ENCODE measurements around the gene EEF1AKMT3. TPM values are rescaled to one million over a fixed set of nuclear protein-coding genes. Genes with fewer than 3 reads are reported as not detected.

EEF1AKMT3 gene
- total and polyA plus RNA-seq, 9 of the 15 experiments (the other 6 are each of a cell fraction or from before 2014, with no cell fraction given): 4.1 to 17.2 (median 7.9) TPM

DNA sequence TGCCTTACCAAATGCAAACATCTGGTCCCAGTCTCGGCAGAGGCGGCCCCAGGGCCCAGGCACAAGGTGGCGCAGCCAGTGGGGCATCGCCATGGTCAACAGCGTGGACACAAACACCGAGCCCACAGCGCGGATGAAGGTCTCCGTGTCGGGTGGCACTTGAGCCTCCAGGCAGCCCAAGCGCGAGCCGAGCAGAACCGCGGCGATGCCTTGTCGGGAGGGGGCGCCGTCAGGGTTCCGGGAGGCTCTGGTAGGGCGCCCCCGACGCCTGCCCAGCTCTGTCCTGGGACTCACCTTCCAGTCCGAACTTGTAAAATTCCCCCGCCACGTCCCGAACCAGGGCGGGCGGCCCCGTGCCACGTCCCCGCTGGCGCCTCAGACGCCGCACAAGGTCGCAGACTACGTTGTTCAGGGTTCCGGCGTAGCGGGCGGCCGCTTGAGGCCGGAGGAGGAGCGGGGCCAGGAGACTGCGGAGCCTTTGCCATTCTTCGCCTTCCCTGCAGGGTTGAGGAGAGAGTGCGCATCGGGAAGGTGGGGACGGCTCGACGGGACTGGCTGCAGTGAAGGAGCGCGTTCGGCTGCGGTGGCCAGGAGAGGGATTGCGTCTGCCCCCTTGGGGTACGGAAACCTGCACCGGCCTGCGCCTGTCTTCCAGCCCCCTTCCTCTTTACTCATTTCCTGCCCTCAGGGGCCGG, 7.3 kb upstream of the EEF1AKMT3 start:
- H3K9me1 ChIP-seq (ENCODE audit: control insufficient read depth, insufficient read depth, low read length): no peaks in the 10 kb centered on the region
- POLR2A ChIA-PET: interaction anchor here (3.8 kb wide), 1 partner anchor 8 kb away, joined by 26 read pairs; no protein-coding TSS in a partner anchor
- H3K4me1 ChIP-seq (replicated peaks in 1 of 2; ENCODE audit: control insufficient read depth in 2 of 2, insufficient read depth in 2 of 2, low read length in 2 of 2): peaks cover 8 to 25% of the 10 kb centered on the region in 2 experiments
- no peak for DNase-seq (ENCODE audit: extremely low read depth in 1 of 4, low spot score in 3 of 4)
- H3K4me3 ChIP-seq: no peak overlapping the region
- TF ChIP-seq, protein P1, sequence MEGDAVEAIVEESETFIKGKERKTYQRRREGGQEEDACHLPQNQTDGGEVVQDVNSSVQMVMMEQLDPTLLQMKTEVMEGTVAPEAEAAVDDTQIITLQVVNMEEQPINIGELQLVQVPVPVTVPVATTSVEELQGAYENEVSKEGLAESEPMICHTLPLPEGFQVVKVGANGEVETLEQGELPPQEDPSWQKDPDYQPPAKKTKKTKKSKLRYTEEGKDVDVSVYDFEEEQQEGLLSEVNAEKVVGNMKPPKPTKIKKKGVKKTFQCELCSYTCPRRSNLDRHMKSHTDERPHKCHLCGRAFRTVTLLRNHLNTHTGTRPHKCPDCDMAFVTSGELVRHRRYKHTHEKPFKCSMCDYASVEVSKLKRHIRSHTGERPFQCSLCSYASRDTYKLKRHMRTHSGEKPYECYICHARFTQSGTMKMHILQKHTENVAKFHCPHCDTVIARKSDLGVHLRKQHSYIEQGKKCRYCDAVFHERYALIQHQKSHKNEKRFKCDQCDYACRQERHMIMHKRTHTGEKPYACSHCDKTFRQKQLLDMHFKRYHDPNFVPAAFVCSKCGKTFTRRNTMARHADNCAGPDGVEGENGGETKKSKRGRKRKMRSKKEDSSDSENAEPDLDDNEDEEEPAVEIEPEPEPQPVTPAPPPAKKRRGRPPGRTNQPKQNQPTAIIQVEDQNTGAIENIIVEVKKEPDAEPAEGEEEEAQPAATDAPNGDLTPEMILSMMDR (IDR thresholded peaks at IDR 0.05 in 2 of 3, conservative IDR thresholded peaks at IDR 0.05 in 1 of 3; ENCODE audit: insufficient read depth in 2 of 3, low read depth in 1 of 3, low read length in 3 of 3): 0 out of 6 replicates have a peak, but pooled peaks of 1 of the 3 experiments have one; percentile 11
- TF ChIP-seq PPARD (CRISPR knock-in tag; IDR thresholded peaks at IDR 0.05) (no peak), RBM14 (IDR thresholded peaks at IDR 0.05; ENCODE audit: borderline replicate concordance, insufficient read depth, low read depth, low read length) (0 out of 2 replicates have a peak, but pooled peaks have one; percentile 37), SNIP1 (IDR thresholded peaks at IDR 0.05; ENCODE audit: low read depth) (no peak), POLR2G (IDR thresholded peaks at IDR 0.05; ENCODE audit: low read depth, low read length) (peak; percentile 41; the same call in 1 of the 2 replicates)
- TF ChIP-seq, protein P2, sequence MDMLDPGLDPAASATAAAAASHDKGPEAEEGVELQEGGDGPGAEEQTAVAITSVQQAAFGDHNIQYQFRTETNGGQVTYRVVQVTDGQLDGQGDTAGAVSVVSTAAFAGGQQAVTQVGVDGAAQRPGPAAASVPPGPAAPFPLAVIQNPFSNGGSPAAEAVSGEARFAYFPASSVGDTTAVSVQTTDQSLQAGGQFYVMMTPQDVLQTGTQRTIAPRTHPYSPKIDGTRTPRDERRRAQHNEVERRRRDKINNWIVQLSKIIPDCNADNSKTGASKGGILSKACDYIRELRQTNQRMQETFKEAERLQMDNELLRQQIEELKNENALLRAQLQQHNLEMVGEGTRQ (CRISPR knock-in tag; IDR thresholded peaks at IDR 0.05): no peak
- TF ChIP-seq, protein P3, sequence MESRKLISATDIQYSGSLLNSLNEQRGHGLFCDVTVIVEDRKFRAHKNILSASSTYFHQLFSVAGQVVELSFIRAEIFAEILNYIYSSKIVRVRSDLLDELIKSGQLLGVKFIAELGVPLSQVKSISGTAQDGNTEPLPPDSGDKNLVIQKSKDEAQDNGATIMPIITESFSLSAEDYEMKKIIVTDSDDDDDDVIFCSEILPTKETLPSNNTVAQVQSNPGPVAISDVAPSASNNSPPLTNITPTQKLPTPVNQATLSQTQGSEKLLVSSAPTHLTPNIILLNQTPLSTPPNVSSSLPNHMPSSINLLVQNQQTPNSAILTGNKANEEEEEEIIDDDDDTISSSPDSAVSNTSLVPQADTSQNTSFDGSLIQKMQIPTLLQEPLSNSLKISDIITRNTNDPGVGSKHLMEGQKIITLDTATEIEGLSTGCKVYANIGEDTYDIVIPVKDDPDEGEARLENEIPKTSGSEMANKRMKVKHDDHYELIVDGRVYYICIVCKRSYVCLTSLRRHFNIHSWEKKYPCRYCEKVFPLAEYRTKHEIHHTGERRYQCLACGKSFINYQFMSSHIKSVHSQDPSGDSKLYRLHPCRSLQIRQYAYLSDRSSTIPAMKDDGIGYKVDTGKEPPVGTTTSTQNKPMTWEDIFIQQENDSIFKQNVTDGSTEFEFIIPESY (CRISPR knock-in tag; IDR thresholded peaks at IDR 0.05): peak; percentile 92
- no peaks in the 10 kb centered on the region for H3K9me3 ChIP-seq (replicated peaks; ENCODE audit: control insufficient read depth, insufficient read depth, low read depth, low read length)
- no peaks in the 10 kb centered on the region for H3K27me3 ChIP-seq (ENCODE audit: control insufficient read depth in 2 of 2, insufficient read depth in 2 of 2, low read length in 2 of 2)
- H3K36me3 ChIP-seq (ENCODE audit: control insufficient read depth, insufficient read depth, low read length): peaks cover 24% of the 10 kb centered on the region; the same call in 2 of the 3 replicates
- no peak overlapping the region for H2AFZ ChIP-seq (ENCODE audit: low read depth, low read length)
- CTCF ChIA-PET (ENCODE audit: low intra/inter-chr PET ratio): no interaction called here
- no peak for ATAC-seq
- H3K27ac ChIP-seq (ENCODE audit: extremely low read depth, low read depth, low read length): no peak overlapping the region
- peak overlapping the region in 1 of 2 experiments; percentile 29; a peak in 1 of 4 replicates for H3K9ac ChIP-seq (ENCODE audit: insufficient read depth in 1 of 2, low read depth in 2 of 2, low read length in 2 of 2)
- no peaks in the 10 kb centered on the region for H3K79me2 ChIP-seq (ENCODE audit: control insufficient read depth, insufficient read depth, low read length)
- intact Hi-C loops (cut with micrococcal nuclease) (no loop called here), in situ Hi-C loops (cut with MboI) (no loop called here)
- no TSS peak for BruUV-seq (replicated peaks)
- no peak for FAIRE-seq
- H4K20me1 ChIP-seq (replicated peaks; ENCODE audit: control insufficient read depth, insufficient read depth, low read length): no peaks in the 10 kb centered on the region
- 92% methylated on average over 48 of the region's 60 CpGs for WGBS (ENCODE audit: insufficient coverage, low coverage, missing lambda C conversion rate)
- no peak overlapping the region for H3K4me2 ChIP-seq (ENCODE audit: insufficient read depth, low read length)

Data from K562 (cell line).